KMS-11 (cell line): ENCODE data around the gene GDPD2.

ENCODE experiments used
- H2AFZ ChIP-seq: fragments of 200-600 bp; sonication (generic); 2 replicates; pipeline ENCODE4 v1.6.1; 2016; ENCODE audit warnings: antibody characterized with exemption, mixed run types, low read depth
- H3K27ac ChIP-seq: fragments of 200-600 bp; sonication (generic); 2 replicates; pipeline ENCODE4 v1.6.1; 2016; ENCODE audit warnings: mild to moderate bottlenecking, mixed run types
- H3K27me3 ChIP-seq: fragments of 200-600 bp; sonication (generic); 2 replicates; pipeline ENCODE4 v1.6.1; 2017; ENCODE audit warnings: mild to moderate bottlenecking, low read depth, mixed run types, moderate library complexity; ENCODE audit not compliant: insufficient read depth
- H3K36me3 ChIP-seq: fragments of 200-600 bp; sonication (generic); 2 replicates; pipeline ENCODE4 v1.6.1; 2017; ENCODE audit warnings: mild to moderate bottlenecking, mixed run types; ENCODE audit not compliant: insufficient read depth
- H3K4me1 ChIP-seq: fragments of 200-600 bp; sonication (generic); 2 replicates; pipeline ENCODE4 v1.6.1; 2016; ENCODE audit warnings: mild to moderate bottlenecking, low read depth, mixed run types; ENCODE audit not compliant: poor library complexity, severe bottlenecking
- H3K4me2 ChIP-seq: fragments of 200-600 bp; sonication (generic); 2 replicates; pipeline ENCODE4 v1.7.0; 2016; ENCODE audit warnings: mild to moderate bottlenecking, mixed run types
- H3K4me3 ChIP-seq: fragments of 200-600 bp; sonication (generic); IDR thresholded peaks from 2 replicates; pipeline ENCODE4 v1.6.1; 2017; ENCODE audit warnings: low read depth, low read length, mixed read lengths; ENCODE audit not compliant: insufficient read depth
- H3K79me2 ChIP-seq: fragments of 200-600 bp; sonication (generic); 2 replicates; pipeline ENCODE4 v1.6.1; 2016; ENCODE audit warnings: low read depth, mixed run types; ENCODE audit not compliant: insufficient read depth
- H3K9ac ChIP-seq: fragments of 200-600 bp; sonication (generic); 2 replicates; pipeline ENCODE4 v1.6.1; 2016; ENCODE audit warnings: mild to moderate bottlenecking, mixed run types
- H4K20me1 ChIP-seq: fragments of 200-600 bp; sonication (generic); 2 replicates; pipeline ENCODE4 v1.6.1; 2016; ENCODE audit warnings: mild to moderate bottlenecking, mixed run types; ENCODE audit not compliant: insufficient read depth
- TF ChIP-seq, protein P1 (sequence below): fragments of 200-600 bp; sonication (generic); conservative IDR thresholded peaks from 2 replicates; pipeline ENCODE4 v1.6.1; 2017; ENCODE audit warnings: low read depth, mild to moderate bottlenecking, antibody characterized with exemption, low read length, moderate library complexity, mixed read lengths

GDPD2 gene

DNA sequence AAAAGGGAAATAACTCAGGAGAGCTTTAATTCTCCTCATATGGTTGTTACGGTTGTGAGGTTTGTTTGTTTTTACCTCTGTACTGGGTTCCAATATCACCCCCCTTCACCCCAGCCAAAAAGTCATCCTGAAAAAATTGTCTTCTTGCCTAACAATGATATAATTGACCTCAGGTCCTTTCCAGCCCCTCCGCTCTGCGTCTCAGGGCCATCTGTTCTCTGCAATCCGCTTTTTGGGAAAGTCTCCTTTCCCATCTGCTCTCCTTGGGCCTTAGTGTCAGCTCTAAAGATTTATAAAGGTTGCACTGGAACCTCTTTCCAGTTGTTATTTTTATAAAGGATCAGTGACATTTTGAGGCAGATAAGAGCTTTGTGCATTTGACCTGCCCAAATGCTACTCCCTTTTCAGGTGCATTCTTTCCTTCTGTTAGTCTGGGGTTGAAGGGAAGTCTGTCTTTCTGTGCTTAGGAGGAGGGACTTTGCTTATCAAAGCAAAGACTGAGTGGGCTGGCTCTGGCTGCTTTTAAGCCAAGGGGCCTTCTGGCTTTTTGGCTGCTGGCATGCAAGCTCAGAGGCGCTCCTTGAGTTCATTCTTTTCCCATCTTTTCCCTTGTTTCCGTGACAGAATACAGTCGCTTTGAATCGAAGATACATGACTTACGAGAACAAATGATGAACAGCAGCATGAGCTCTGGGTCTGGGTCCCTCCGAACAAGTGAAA lies 55.6 kb downstream of the GDPD2 start:
- Histone ChIP-seq H2AFZ (no peak overlapping the region), H3K9ac (no peak overlapping the region), H3K27ac (no peak overlapping the region), H3K4me1 (peaks cover 11% of the 10 kb centered on the region), H3K4me3 (no peak overlapping the region), H3K79me2 (no peaks in the 10 kb centered on the region), H3K4me2 (no peak overlapping the region), H3K36me3 (no peaks in the 10 kb centered on the region), H3K27me3 (no peaks in the 10 kb centered on the region), H4K20me1 (no peaks in the 10 kb centered on the region)
- TF ChIP-seq, protein P1, sequence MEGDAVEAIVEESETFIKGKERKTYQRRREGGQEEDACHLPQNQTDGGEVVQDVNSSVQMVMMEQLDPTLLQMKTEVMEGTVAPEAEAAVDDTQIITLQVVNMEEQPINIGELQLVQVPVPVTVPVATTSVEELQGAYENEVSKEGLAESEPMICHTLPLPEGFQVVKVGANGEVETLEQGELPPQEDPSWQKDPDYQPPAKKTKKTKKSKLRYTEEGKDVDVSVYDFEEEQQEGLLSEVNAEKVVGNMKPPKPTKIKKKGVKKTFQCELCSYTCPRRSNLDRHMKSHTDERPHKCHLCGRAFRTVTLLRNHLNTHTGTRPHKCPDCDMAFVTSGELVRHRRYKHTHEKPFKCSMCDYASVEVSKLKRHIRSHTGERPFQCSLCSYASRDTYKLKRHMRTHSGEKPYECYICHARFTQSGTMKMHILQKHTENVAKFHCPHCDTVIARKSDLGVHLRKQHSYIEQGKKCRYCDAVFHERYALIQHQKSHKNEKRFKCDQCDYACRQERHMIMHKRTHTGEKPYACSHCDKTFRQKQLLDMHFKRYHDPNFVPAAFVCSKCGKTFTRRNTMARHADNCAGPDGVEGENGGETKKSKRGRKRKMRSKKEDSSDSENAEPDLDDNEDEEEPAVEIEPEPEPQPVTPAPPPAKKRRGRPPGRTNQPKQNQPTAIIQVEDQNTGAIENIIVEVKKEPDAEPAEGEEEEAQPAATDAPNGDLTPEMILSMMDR, result no peak

- Histone ChIP-seq H3K27me3 (no peaks in the 10 kb centered on the region), H3K36me3 (no peaks in the 10 kb centered on the region), H3K9ac (no peak overlapping the region), H3K4me3 (no peak overlapping the region), H2AFZ (no peak overlapping the region), H4K20me1 (no peaks in the 10 kb centered on the region), H3K4me1 (peaks cover 11% of the 10 kb centered on the region), H3K4me2 (no peak overlapping the region), H3K27ac (no peak overlapping the region), H3K79me2 (no peaks in the 10 kb centered on the region)
- TF ChIP-seq, protein P1, result no peak
These were observed 56.3 kb downstream of the GDPD2 start for GRCh38 chrX:70479247-70479921.

- Histone ChIP-seq H3K27me3 (no peaks in the 10 kb centered on the region), H3K9ac (no peak overlapping the region), H3K4me2 (no peak overlapping the region), H3K27ac (no peak overlapping the region), H4K20me1 (no peaks in the 10 kb centered on the region), H3K36me3 (no peaks in the 10 kb centered on the region), H3K4me1 (peaks cover 6% of the 10 kb centered on the region), H3K79me2 (no peaks in the 10 kb centered on the region), H2AFZ (no peak overlapping the region), H3K4me3 (no peak overlapping the region)
- TF ChIP-seq, protein P1, result no peak
These were observed 57.0 kb downstream of the GDPD2 start for GRCh38 chrX:70479922-70480659.

GRCh38 chrX:70480660-70481018 lies 57.5 kb downstream of the GDPD2 start:
- H3K27ac ChIP-seq, result no peak overlapping the region
- no peak overlapping the region for H3K9ac ChIP-seq
- no peak overlapping the region for H3K4me3 ChIP-seq
- H3K4me1 ChIP-seq, result peaks cover under 1% of the 10 kb centered on the region
- H3K36me3 ChIP-seq, result no peaks in the 10 kb centered on the region
- TF ChIP-seq, protein P1, result no peak
- H3K4me2 ChIP-seq, result no peak overlapping the region
- no peaks in the 10 kb centered on the region for H3K79me2 ChIP-seq
- H2AFZ ChIP-seq, result no peak overlapping the region
- H3K27me3 ChIP-seq, result no peaks in the 10 kb centered on the region
- H4K20me1 ChIP-seq, result no peaks in the 10 kb centered on the region
